Measurements from ENCODE around the gene DRD5. TPM values are rescaled to one million over a fixed set of nuclear protein-coding genes. Genes with fewer than 3 reads are reported as not detected.

DRD5 gene
- total and polyA plus RNA-seq, 9 of the 15 experiments (the other 6 are each of a cell fraction or from before 2014, with no cell fraction given) = not detected

- H3K4me3 ChIP-seq = no peak overlapping the region
- no peaks in the 10 kb centered on the region for H3K79me2 ChIP-seq (ENCODE audit: control insufficient read depth, insufficient read depth, low read length)
- H4K20me1 ChIP-seq (replicated peaks; ENCODE audit: control insufficient read depth, insufficient read depth, low read length) = no peaks in the 10 kb centered on the region; the same call in 1 of the 2 replicates
- no peak for TF ChIP-seq ADNP (tag; IDR thresholded peaks at IDR 0.05)
- TF ChIP-seq YY1 (IDR thresholded peaks at IDR 0.05; ENCODE audit: borderline replicate concordance in 1 of 3, control insufficient read depth in 1 of 3, extremely low read depth in 1 of 3, insufficient read depth in 3 of 3, insufficient read length in 1 of 3, insufficient replicate concordance in 2 of 3, low read depth in 1 of 3, low read length in 2 of 3) = no peak
- TF ChIP-seq TFAM (CRISPR knock-in tag; conservative IDR thresholded peaks at IDR 0.05) = no peak
- TF ChIP-seq NCOA6 (IDR thresholded peaks at IDR 0.05) = no peak
- TF ChIP-seq NCOA4 (IDR thresholded peaks at IDR 0.05; ENCODE audit: partially characterized antibody) = no peak
- TF ChIP-seq YBX1 (IDR thresholded peaks at IDR 0.05) = no peak
- TF ChIP-seq ATF7 (IDR thresholded peaks at IDR 0.05) = no peak
- no peak for TF ChIP-seq NBN (IDR thresholded peaks at IDR 0.05; ENCODE audit: low read depth)
- no peak for TF ChIP-seq SLC30A9 (CRISPR knock-in tag; IDR thresholded peaks at IDR 0.05)
- no peak for TF ChIP-seq MBD1 (CRISPR knock-in tag; IDR thresholded peaks at IDR 0.05)
- TF ChIP-seq ZBTB8A (IDR thresholded peaks at IDR 0.05; ENCODE audit: partially characterized antibody) = no peak
- no peaks in the 10 kb centered on the region for H3K4me1 ChIP-seq (replicated peaks in 1 of 2; ENCODE audit: control insufficient read depth in 2 of 2, insufficient read depth in 2 of 2, low read length in 2 of 2)
- CTCF ChIA-PET (ENCODE audit: low intra/inter-chr PET ratio) = no interaction called here
- no peaks in the 10 kb centered on the region for H3K9me3 ChIP-seq (replicated peaks; ENCODE audit: control insufficient read depth, insufficient read depth, low read depth, low read length)
- H3K4me2 ChIP-seq (ENCODE audit: insufficient read depth, low read length) = no peak overlapping the region
- in situ Hi-C loops (cut with MboI) (no loop called here), intact Hi-C loops (cut with micrococcal nuclease) (no loop called here)
- H3K27ac ChIP-seq (ENCODE audit: extremely low read depth, low read depth, low read length) = no peak overlapping the region
- FAIRE-seq (no peak), ATAC-seq (peak; percentile 45; the same call in 1 of the 3 replicates), DNase-seq (ENCODE audit: extremely low read depth in 1 of 4, low spot score in 3 of 4) (no peak)
- BruUV-seq (replicated peaks) = no TSS peak
- no peaks in the 10 kb centered on the region for H3K36me3 ChIP-seq (ENCODE audit: control insufficient read depth, insufficient read depth, low read length)
- peaks cover 0 to 24% of the 10 kb centered on the region in 2 experiments; a peak in 2 of 5 replicates for H3K27me3 ChIP-seq (ENCODE audit: control insufficient read depth in 2 of 2, insufficient read depth in 2 of 2, low read length in 2 of 2)
- 2% methylated on average over 5 of the region's 5 CpGs for WGBS (ENCODE audit: insufficient coverage, low coverage, missing lambda C conversion rate)
- POLR2A ChIA-PET = no interaction called here
- no peak overlapping the region for H3K9ac ChIP-seq (ENCODE audit: insufficient read depth in 1 of 2, low read depth in 2 of 2, low read length in 2 of 2)
- H2AFZ ChIP-seq (ENCODE audit: low read depth, low read length) = no peak overlapping the region
- no peaks in the 10 kb centered on the region for H3K9me1 ChIP-seq (ENCODE audit: control insufficient read depth, insufficient read depth, low read length)
Observed at GRCh38 chr4:9804918-9805317, 23.5 kb downstream of the DRD5 start.
